Spleen (tissue), 11 donors: ENCODE results near the gene ACOT13. TPM values are rescaled to one million over a fixed set of nuclear protein-coding genes. Genes with fewer than 3 reads are reported as not detected.
"Not testable (repeated sequence)": the region's sequence is repeated elsewhere in the genome, so short reads cannot be mapped to it uniquely, and the experiment has no call there.

Source experiments
- DNase-seq: peaks from one replicate; pipeline ENCODE4 v3.0.0-alpha.2; 2020
- H3K27ac ChIP-seq, 8 donors: fragments of 200-600 bp; sonication (generic) in 7 of 8; 1 replicate in 4 of 8; 2 replicates in 4 of 8; pipeline versions ENCODE4 v1.5.0 to v1.8.0; 2016 to 2021; ENCODE audit warnings: inconsistent platforms in 4 of 8, mild to moderate bottlenecking in 4 of 8, moderate library complexity in 1 of 8
- H3K27me3 ChIP-seq, 7 donors: fragments of 200-600 bp; sonication (generic) in 6 of 7; replicated peaks in 1 of 7; 1 replicate in 4 of 7; 2 replicates in 3 of 7; pipeline versions ENCODE4 v1.5.0 to v1.8.0; 2016 to 2021; ENCODE audit warnings: inconsistent platforms in 3 of 7, mild to moderate bottlenecking in 1 of 7
- H3K36me3 ChIP-seq, 6 donors: fragments of 200-600 bp; sonication (generic) in 5 of 6; 1 replicate in 4 of 6; 2 replicates in 2 of 6; pipeline versions ENCODE4 v1.5.0 to v1.8.0; 2016 to 2021; ENCODE audit warnings: inconsistent platforms in 2 of 6
- H3K4me1 ChIP-seq, 6 donors: fragments of 200-600 bp; sonication (generic) in 5 of 6; 1 replicate in 3 of 6; 2 replicates in 3 of 6; pipeline versions ENCODE4 v1.5.0 to v1.8.0; 2016 to 2021; ENCODE audit warnings: inconsistent platforms in 3 of 6
- H3K4me3 ChIP-seq, 8 donors: fragments of 200-600 bp; sonication (generic) in 7 of 8; 1 replicate in 4 of 8; 2 replicates in 4 of 8; pipeline versions ENCODE4 v1.5.0 to v1.8.0; 2016 to 2021; ENCODE audit warnings: inconsistent platforms in 4 of 8, mild to moderate bottlenecking in 4 of 8, moderate library complexity in 2 of 8
- H3K9me3 ChIP-seq, 8 donors: fragments of 200-600 bp; sonication (generic) in 7 of 8; 1 replicate in 4 of 8; 2 replicates in 4 of 8; pipeline versions ENCODE4 v1.5.0 to v1.8.0; 2016 to 2021; ENCODE audit warnings: inconsistent platforms in 4 of 8
- CTCF ChIP-seq, 11 experiments: fragments of 200-600 bp in 7 of 11; fragments of 450-650 bp in 4 of 11; sonication (generic) in 4 of 11; IDR thresholded peaks in 8 of 11; conservative IDR thresholded peaks in 3 of 11; 1 replicate in 7 of 11; 2 replicates in 4 of 11; pipeline versions ENCODE4 v1.4.0 to v1.8.0; 2016 to 2021; ENCODE audit warnings: antibody characterized with exemption in 11 of 11, inconsistent platforms in 4 of 11, mild to moderate bottlenecking in 1 of 11
- POLR2A ChIP-seq, 3 donors: fragments of 450-650 bp; IDR thresholded peaks; one replicate each; pipeline ENCODE4 v1.5.1; 2017; ENCODE audit warnings: antibody characterized with exemption in 3 of 3, mild to moderate bottlenecking in 1 of 3
- POLR2AphosphoS5 ChIP-seq, 3 donors: sonication (generic); formaldehyde crosslinking; IDR thresholded peaks; one replicate each; pipeline ENCODE4 v1.5.1; 2017; ENCODE audit warnings: antibody characterized with exemption in 3 of 3
- WGBS, 5 donors: extraction: QIAGEN DNeasy Blood & Tissue Kit in 3 of 5; methylation state at CpG; one replicate each; pipeline versions ENCODE4 v1.1.5 to v1.1.7; 2013 to 2018; 5-methylcytosine and 5-hydroxymethylcytosine counted together
- intact Hi-C: fragments of 100-400 bp; cut with DNase I; formaldehyde crosslinking; loops from one replicate; pipeline ENCODE4 v1.15.0; 2023; ENCODE audit warnings: low total_unique reads
- polyA plus RNA-seq, 3 donors: library from polyadenylated mRNA; stranded (reverse); fragments of 200-250 nt; gene quantifications; one replicate each; pipeline ENCODE4 v1.2.1, GENCODE V29; 2013
- total RNA-seq, 7 donors: library from RNA; depleted of rRNA in 3 of 7; stranded (reverse); fragments of >200 nt in 3 of 7; fragmentation: NEBNext Ultra II Directional in 4 of 7; extraction: Animal tissue kit (Norgen Biotek cat#: 25700) in 4 of 7; gene quantifications; one replicate each; pipeline versions ENCODE4 v1.1.0 to v1.2.1, GENCODE V29; 2016 to 2021
- donor health status: healthy with polysubstance abuse.
- donor health status: DM: no; HTN: no; CAD: no; lungs with moderate emphysema.
- donor health status: DM: no; HTN: no; CAD: no.
- donor health status: Bipolar disorder and iron deficiency.
- donor health status: healthy.
- donor health status: DM: no; HTN: no; CAD: no.
- donor health status: DM: yes; HTN: yes; CAD: no.

The ACOT13 gene
- total and polyA plus RNA-seq, 10 donors, result 3.5 to 18.6 (median 12.7) TPM

- H3K9me3 ChIP-seq, result no peaks in the 10 kb centered on the region
- no peak for TF ChIP-seq POLR2AphosphoS5 (IDR thresholded peaks at IDR 0.05)
- no peak for TF ChIP-seq POLR2A (IDR thresholded peaks at IDR 0.05)
- TF ChIP-seq CTCF (IDR thresholded peaks at IDR 0.05 in 8 of 11, conservative IDR thresholded peaks at IDR 0.05 in 3 of 11), result no peak
- peaks cover 10 to 95% (median 64%) of the 10 kb centered on the region in 6 donors for H3K4me1 ChIP-seq
- H3K4me3 ChIP-seq, result no peak overlapping the region
- DNase-seq, result no peak
- intact Hi-C loops, result no loop called here
- H3K27me3 ChIP-seq, result no peaks in the 10 kb centered on the region
- H3K27ac ChIP-seq, result peak overlapping the region in 1 of 8 donors; percentile 3
- peaks cover 0 to 100% (median 98%) of the 10 kb centered on the region in 6 donors for H3K36me3 ChIP-seq
- 73 to 85% (median 81%) methylated on average over 4 of the region's 4 CpGs for WGBS, 5 donors
Observed at GRCh38 chr6:24709014-24709711, 42.3 kb downstream of the ACOT13 start.

DNA sequence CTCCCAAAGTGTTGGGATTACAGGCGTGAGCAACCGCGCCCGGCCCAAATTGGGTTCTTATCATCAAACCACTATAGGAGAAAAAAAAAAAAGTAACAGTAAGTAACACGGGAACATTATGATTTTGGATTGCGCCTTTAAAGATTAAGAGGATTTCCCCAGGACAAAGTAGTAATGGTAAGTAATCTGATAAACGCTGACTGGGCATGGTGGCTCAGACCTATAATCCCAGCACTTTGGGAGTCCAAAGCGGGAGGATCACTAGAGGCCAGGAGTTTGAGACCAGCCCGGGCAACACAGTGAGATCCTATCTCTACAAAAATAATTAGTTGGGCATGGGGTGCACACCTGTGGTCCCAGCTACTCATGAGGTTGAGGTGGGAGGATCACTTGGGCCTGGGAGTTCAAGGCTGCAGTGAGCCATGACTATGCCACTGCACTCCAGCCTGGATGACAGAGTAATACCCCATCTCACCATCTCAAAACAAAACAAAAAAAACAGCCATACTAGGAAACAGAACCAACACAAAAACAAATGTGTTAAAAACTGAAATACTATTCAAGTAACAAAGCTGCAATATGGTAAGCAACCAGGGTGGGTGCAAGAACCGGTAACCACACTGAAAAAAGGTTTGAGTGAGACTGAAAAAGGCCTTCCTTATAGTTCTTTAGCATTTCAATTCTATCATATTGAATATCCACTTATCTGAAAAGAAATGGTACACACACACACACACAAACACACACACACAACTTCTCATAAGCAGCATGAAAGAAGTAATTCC, 43.8 kb downstream of the ACOT13 start:
- Histone ChIP-seq H3K27ac (peak overlapping the region in 1 of 8 donors; percentile 35), H3K4me3 (no peak overlapping the region), H3K4me1 (peaks cover 24 to 95% (median 71%) of the 10 kb centered on the region in 6 donors), H3K36me3 (peaks cover 0 to 100% (median 97%) of the 10 kb centered on the region in 6 donors), H3K9me3 (no peaks in the 10 kb centered on the region), H3K27me3 (no peaks in the 10 kb centered on the region)
- intact Hi-C loops, result no loop called here
- TF ChIP-seq POLR2A (IDR thresholded peaks at IDR 0.05), result no peak
- no peak for TF ChIP-seq POLR2AphosphoS5 (IDR thresholded peaks at IDR 0.05)
- TF ChIP-seq CTCF (IDR thresholded peaks at IDR 0.05 in 8 of 11, conservative IDR thresholded peaks at IDR 0.05 in 3 of 11), result no peak
- WGBS, 5 donors, result 93 to 96% (median 94%) methylated on average over 10 of the region's 10 CpGs
- DNase-seq, result no peak

- H3K9me3 ChIP-seq, H3K27me3 ChIP-seq, DNase-seq, intact Hi-C loops: not testable (repeated sequence)
- WGBS, 5 donors, result 83 to 94% (median 85%) methylated on average over 7 of the region's 7 CpGs
- Histone ChIP-seq H3K4me1 (peaks cover 42 to 80% (median 77%) of the 10 kb centered on the region in 6 donors), H3K27ac (peak overlapping the region in 5 of 8 donors; percentile 23 to 100 (median 100)), H3K4me3 (peak overlapping the region in 7 of 8 donors; percentile 4 to 83 (median 71)), H3K36me3 (peaks cover 0 to 72% (median 50%) of the 10 kb centered on the region in 6 donors)
Observed at GRCh38 chr6:24716602-24717148, 49.8 kb downstream of the ACOT13 start.

- no peak for TF ChIP-seq CTCF (IDR thresholded peaks at IDR 0.05 in 8 of 11, conservative IDR thresholded peaks at IDR 0.05 in 3 of 11)
- intact Hi-C loops, result no loop called here
- no peak for DNase-seq
- peaks cover 42 to 70% (median 66%) of the 10 kb centered on the region in 6 donors for H3K4me1 ChIP-seq
- peaks cover 0 to 53% (median 32%) of the 10 kb centered on the region in 6 donors for H3K36me3 ChIP-seq
- H3K9me3 ChIP-seq, result no peaks in the 10 kb centered on the region
- WGBS, 5 donors, result 16 to 28% (median 22%) methylated on average over 8 of the region's 8 CpGs
- H3K27ac ChIP-seq, result peak overlapping the region; percentile 98 to 100 (median 100)
- H3K4me3 ChIP-seq, result peak overlapping the region; percentile 49 to 83 (median 70)
- no peaks in the 10 kb centered on the region for H3K27me3 ChIP-seq
Observed at GRCh38 chr6:24718449-24719124, 51.7 kb downstream of the ACOT13 start.
